H9 (cell line): ENCODE results near the gene ZFYVE28. TPM values are rescaled to one million over a fixed set of nuclear protein-coding genes. Genes with fewer than 3 reads are reported as not detected.

Source experiments
- DNase-seq: peaks from one replicate; pipeline ENCODE4 v3.0.0-alpha.2; 2017
- H2AFZ ChIP-seq: one replicate; pipeline ENCODE4 v1.6.1; 2013; ENCODE audit warnings: mild to moderate bottlenecking, low read length, control low read depth, moderate library complexity
- H2AK5ac ChIP-seq: 2 replicates; pipeline ENCODE4 v1.6.1; 2013; ENCODE audit warnings: low read length, control low read depth, mixed read lengths; ENCODE audit not compliant: insufficient read length
- H2BK120ac ChIP-seq: one replicate; pipeline ENCODE4 v1.6.1; 2013; ENCODE audit warnings: low read depth, mild to moderate bottlenecking, low read length, control low read depth, inconsistent platforms; ENCODE audit not compliant: poor library complexity, severe bottlenecking
- H2BK12ac ChIP-seq: 2 replicates; pipeline ENCODE4 v1.6.1; 2013; ENCODE audit warnings: low read length, control low read depth, mixed read lengths, low read depth; ENCODE audit not compliant: insufficient read length
- H2BK15ac ChIP-seq: 2 replicates; pipeline ENCODE4 v1.6.1; 2013; ENCODE audit warnings: low read depth, low read length, control low read depth
- H2BK20ac ChIP-seq: one replicate; pipeline ENCODE4 v1.6.1; 2013; ENCODE audit warnings: low read depth, mild to moderate bottlenecking, low read length, control low read depth, inconsistent platforms; ENCODE audit not compliant: poor library complexity, severe bottlenecking
- H2BK5ac ChIP-seq: 2 replicates; pipeline ENCODE4 v1.6.1; 2013; ENCODE audit warnings: low read length, control low read depth, mixed read lengths; ENCODE audit not compliant: insufficient read length
- H3K14ac ChIP-seq: 2 replicates; pipeline ENCODE4 v1.6.1; 2013; ENCODE audit warnings: low read length, control low read depth; ENCODE audit not compliant: insufficient read depth
- H3K18ac ChIP-seq: 2 replicates; pipeline ENCODE4 v1.6.1; 2013; ENCODE audit warnings: low read depth, mild to moderate bottlenecking, mixed read lengths, low read length, control low read depth; ENCODE audit not compliant: insufficient read length
- H3K23ac ChIP-seq: 2 replicates; pipeline ENCODE4 v1.6.1; 2013; ENCODE audit warnings: low read length, control low read depth, mixed read lengths, low read depth; ENCODE audit not compliant: insufficient read length
- H3K23me2 ChIP-seq: 2 replicates; pipeline ENCODE4 v1.6.1; 2013; ENCODE audit warnings: low read depth, mild to moderate bottlenecking, mixed read lengths, low read length, control low read depth; ENCODE audit not compliant: insufficient read length, poor library complexity, severe bottlenecking
- H3K27ac ChIP-seq: 2 replicates; pipeline ENCODE4 v1.5.1; 2013; ENCODE audit warnings: low read length, control low read depth, mixed read lengths, low read depth; ENCODE audit not compliant: insufficient read length
- H3K27me3 ChIP-seq: 2 replicates; pipeline ENCODE4 v1.6.1; 2013; ENCODE audit warnings: low read length, control low read depth, inconsistent platforms; ENCODE audit not compliant: insufficient read depth
- H3K4ac ChIP-seq: 2 replicates; pipeline ENCODE4 v1.6.1; 2013; ENCODE audit warnings: low read depth, mild to moderate bottlenecking, control low read depth, inconsistent platforms, low read length, moderate library complexity
- H3K4me1 ChIP-seq: 2 replicates; pipeline ENCODE4 v1.6.1; 2013; ENCODE audit warnings: low read length, control low read depth, inconsistent platforms; ENCODE audit not compliant: insufficient read depth
- H3K4me2 ChIP-seq: 2 replicates; pipeline ENCODE4 v1.6.1; 2013; ENCODE audit warnings: low read length, control low read depth, mixed read lengths; ENCODE audit not compliant: insufficient read length, insufficient read depth
- H3K56ac ChIP-seq: 2 replicates; pipeline ENCODE4 v1.6.1; 2013; ENCODE audit warnings: low read depth, mild to moderate bottlenecking, mixed read lengths, low read length, control low read depth; ENCODE audit not compliant: insufficient read length
- H3K79me1 ChIP-seq: 2 replicates; pipeline ENCODE4 v1.6.1; 2013; ENCODE audit warnings: low read depth, mild to moderate bottlenecking, moderate library complexity, low read length, control low read depth, inconsistent platforms; ENCODE audit not compliant: insufficient read depth, poor library complexity, severe bottlenecking
- H3K79me2 ChIP-seq: 2 replicates; pipeline ENCODE4 v1.6.1; 2013; ENCODE audit warnings: low read length, control low read depth, inconsistent platforms; ENCODE audit not compliant: insufficient read depth
- H3K9ac ChIP-seq: 2 replicates; pipeline ENCODE4 v1.6.1; 2013; ENCODE audit warnings: low read length, control low read depth, mixed read lengths; ENCODE audit not compliant: insufficient read length; ENCODE audit errors: extremely low read depth
- H3K9me3 ChIP-seq: one replicate; pipeline ENCODE4 v1.6.1; 2013; ENCODE audit warnings: low read depth, low read length, inconsistent platforms; ENCODE audit not compliant: control insufficient read depth
- H3T11ph ChIP-seq: one replicate; pipeline ENCODE4 v1.6.1; 2013; ENCODE audit warnings: mild to moderate bottlenecking, low read length, control low read depth, inconsistent platforms
- H4K20me1 ChIP-seq: one replicate; pipeline ENCODE4 v1.6.1; 2013; ENCODE audit not compliant: control insufficient read depth, insufficient read length, insufficient read depth
- H4K5ac ChIP-seq: 2 replicates; pipeline ENCODE4 v1.6.1; 2013; ENCODE audit warnings: low read depth, mild to moderate bottlenecking, mixed read lengths, low read length, control low read depth; ENCODE audit not compliant: insufficient read length
- H4K8ac ChIP-seq: replicated peaks from 2 replicates; pipeline ENCODE4 v1.6.1; 2013; ENCODE audit warnings: low read length, control low read depth, mixed read lengths, low read depth; ENCODE audit not compliant: insufficient read length
- H4K91ac ChIP-seq: 2 replicates; pipeline ENCODE4 v1.6.1; 2013; ENCODE audit warnings: low read depth, mild to moderate bottlenecking, moderate library complexity, mixed read lengths, low read length, control low read depth; ENCODE audit not compliant: insufficient read length
- H3K27ac Mint-ChIP-seq, 3 experiments: 2 replicates in 2 of 3; 3 replicates in 1 of 3; pipeline ENCODE4 v1.8.0; 2020 to 2021; ENCODE audit warnings: mixed read lengths in 3 of 3, mild to moderate bottlenecking in 1 of 3, moderate library complexity in 1 of 3
- H3K27me3 Mint-ChIP-seq: 2 replicates; pipeline ENCODE4 v1.8.0; 2021; ENCODE audit warnings: low read depth, mild to moderate bottlenecking, moderate library complexity, mixed read lengths
- H3K36me3 Mint-ChIP-seq, 3 experiments: 2 replicates in 2 of 3; 3 replicates in 1 of 3; pipeline ENCODE4 v1.8.0; 2020 to 2021; ENCODE audit warnings: low read depth in 3 of 3, mixed read lengths in 3 of 3; ENCODE audit not compliant: insufficient read depth in 1 of 3
- H3K4me1 Mint-ChIP-seq, 2 experiments: 2 replicates each; pipeline ENCODE4 v1.8.0; 2020; ENCODE audit warnings: mixed read lengths in 2 of 2
- H3K4me3 Mint-ChIP-seq, 2 experiments: 2 replicates in 1 of 2; 3 replicates in 1 of 2; pipeline ENCODE4 v1.8.0; 2020 to 2021; ENCODE audit warnings: mild to moderate bottlenecking in 2 of 2, mixed read lengths in 2 of 2, moderate library complexity in 1 of 2
- H3K9me3 Mint-ChIP-seq, 2 experiments: 2 replicates in 1 of 2; 3 replicates in 1 of 2; pipeline ENCODE4 v1.8.0; 2020; ENCODE audit warnings: mild to moderate bottlenecking in 2 of 2, mixed read lengths in 2 of 2, moderate library complexity in 1 of 2
- CTCF ChIP-seq: fragments of 200-600 bp; sonication (generic); conservative IDR thresholded peaks from 3 replicates; pipeline ENCODE4 v1.8.0; 2021; ENCODE audit warnings: antibody characterized with exemption, mild to moderate bottlenecking
- WGBS: extraction: QIAGEN DNeasy Blood & Tissue Kit; methylation state at CpG from one replicate; pipeline ENCODE4 v1.1.7; 2013; ENCODE audit warnings: missing lambda C conversion rate, low lambda C conversion rate, mixed read lengths; ENCODE audit not compliant: insufficient read length; ENCODE audit errors: extremely low coverage; 5-methylcytosine and 5-hydroxymethylcytosine counted together
- total RNA-seq: library from RNA; stranded (reverse); gene quantifications from 2 replicates; pipeline ENCODE4 v1.2.1, GENCODE V29; 2021

ZFYVE28 gene
- total RNA-seq, 1 experiment from 2014 or later = 0.98 TPM

GRCh38 chr4:2332976-2333319, 85.5 kb downstream of the ZFYVE28 start:
- Histone ChIP-seq H3K27me3 (no peaks in the 10 kb centered on the region), H3K79me2 (no peaks in the 10 kb centered on the region), H2BK120ac (no peak overlapping the region), H3T11ph (no peak overlapping the region), H3K23me2 (no peaks in the 10 kb centered on the region), H3K27ac (no peak overlapping the region), H3K9ac (no peak overlapping the region), H3K79me1 (no peaks in the 10 kb centered on the region), H3K23ac (no peak overlapping the region), H3K56ac (no peak overlapping the region), H3K18ac (no peak overlapping the region), H4K5ac (no peak overlapping the region), H3K4ac (no peak overlapping the region), H2BK15ac (no peak overlapping the region), H3K9me3 (no peaks in the 10 kb centered on the region), H2BK20ac (no peak overlapping the region), H2AFZ (no peak overlapping the region), H3K4me1 (no peaks in the 10 kb centered on the region), H4K20me1 (no peaks in the 10 kb centered on the region), H3K4me2 (no peak overlapping the region), H4K91ac (no peak overlapping the region), H2BK5ac (no peak overlapping the region), H2BK12ac (no peak overlapping the region), H4K8ac (no peak overlapping the region), H3K14ac (no peak overlapping the region), H2AK5ac (no peak overlapping the region)
- peaks cover 4% of the 10 kb centered on the region for H3K27me3 Mint-ChIP-seq
- no peak overlapping the region for H3K4me3 Mint-ChIP-seq
- H3K9me3 Mint-ChIP-seq = peaks cover 0 to 4% of the 10 kb centered on the region in 2 experiments; a peak in 3 of 5 replicates
- no peak for DNase-seq
- no peak for TF ChIP-seq CTCF
- no peaks in the 10 kb centered on the region; a peak in 2 of 7 replicates for H3K36me3 Mint-ChIP-seq
- WGBS = no CpG with 5 or more reads among the region's 6 CpGs
- H3K4me1 Mint-ChIP-seq = peaks cover 5 to 12% of the 10 kb centered on the region in 2 experiments
- no peak overlapping the region for H3K27ac Mint-ChIP-seq
